Adrenal gland (tissue), 12 donors: Measurements from ENCODE around the gene NOC3L. TPM values are rescaled to one million over a fixed set of nuclear protein-coding genes. Genes with fewer than 3 reads are reported as not detected.
"Not testable (repeated sequence)": the region's sequence is repeated elsewhere in the genome, so short reads cannot be mapped to it uniquely, and the experiment has no call there.

Experiments used
- DNase-seq, 7 donors: peaks; one replicate each; pipeline ENCODE4 v3.0.0-alpha.2; 2019 to 2020
- H3K27ac ChIP-seq, 5 donors: fragments of 200-600 bp; sonication (generic) in 4 of 5; 1 replicate in 3 of 5; 2 replicates in 2 of 5; pipeline versions ENCODE4 v1.5.1 to v1.8.0; 2016 to 2020; ENCODE audit warnings: mild to moderate bottlenecking in 1 of 5
- H3K27me3 ChIP-seq: fragments of 200-600 bp; 2 replicates; pipeline ENCODE4 v1.8.0; 2021
- H3K36me3 ChIP-seq, 2 donors: fragments of 200-600 bp; replicated peaks in 1 of 2; 1 replicate in 1 of 2; 2 replicates in 1 of 2; pipeline versions ENCODE4 v1.5.1 to v1.8.0; 2018 to 2022
- H3K4me1 ChIP-seq, 2 donors: fragments of 200-600 bp; replicated peaks in 1 of 2; 1 replicate in 1 of 2; 2 replicates in 1 of 2; pipeline versions ENCODE4 v1.5.1 to v1.8.0; 2018 to 2021
- H3K4me3 ChIP-seq, 4 donors: fragments of 200-600 bp; sonication (generic) in 3 of 4; one replicate each; pipeline ENCODE4 v1.5.1; 2016 to 2018
- H3K9me3 ChIP-seq, 3 donors: fragments of 200-600 bp; sonication (generic) in 1 of 3; replicated peaks in 1 of 3; 1 replicate in 2 of 3; 2 replicates in 1 of 3; pipeline versions ENCODE4 v1.5.1 to v1.8.0; 2016 to 2021
- POLR2A ChIP-seq, 2 donors: fragments of 450-650 bp; IDR thresholded peaks; one replicate each; pipeline ENCODE4 v1.6.1; 2017; ENCODE audit warnings: antibody characterized with exemption in 2 of 2, mild to moderate bottlenecking in 2 of 2, moderate library complexity in 1 of 2
- WGBS, 4 donors: extraction: QIAGEN DNeasy Blood & Tissue Kit in 2 of 4; methylation state at CpG; one replicate each; pipeline versions ENCODE4 v1.1.5 to v1.1.7; 2013 to 2017; 5-methylcytosine and 5-hydroxymethylcytosine counted together
- intact Hi-C, 2 donors: fragments of 100-400 bp; cut with DNase I; formaldehyde crosslinking; loops; one replicate each; pipeline versions ENCODE4 v1.14.1 to v1.15.0; 2022 to 2023
- polyA plus RNA-seq, 3 donors: library from polyadenylated mRNA; stranded (reverse); fragments of 200-250 nt in 2 of 3; fragments of 350-450 nt in 1 of 3; fragmentation: Illumina TruSeq in 1 of 3; extraction: RNeasy Lipid Tissue Mini Kit (QIAGEN cat#74804) in 1 of 3; gene quantifications; one replicate each; pipeline ENCODE4 v1.2.3, GENCODE V29; 2013 to 2014
- total RNA-seq, 9 donors: library from RNA; depleted of rRNA in 4 of 9; stranded (reverse); fragments of >200 nt in 4 of 9; fragments of 120-200 nt in 1 of 9; fragmentation: NEBNext Ultra II Directional in 1 of 9; extraction: Animal tissue kit (Norgen Biotek cat#: 25700) in 1 of 9; gene quantifications; one replicate each; pipeline versions ENCODE4 v1.1.0 to v1.2.4, GENCODE V29; 2013 to 2023
- TF ChIP-seq, protein P1 (sequence below), 6 experiments: fragments of 450-650 bp in 4 of 6; fragments of 200-600 bp in 2 of 6; sonication (generic) in 1 of 6; IDR thresholded peaks; 1 replicate in 5 of 6; 2 replicates in 1 of 6; pipeline versions ENCODE4 v1.5.1 to v1.8.0; 2016 to 2021; ENCODE audit warnings: antibody characterized with exemption in 6 of 6, mild to moderate bottlenecking in 2 of 6, moderate library complexity in 1 of 6
- donor health status: healthy with polysubstance abuse.
- donor health status: Bipolar disorder and iron deficiency.
- donor health status: DM: yes; HTN: yes; CAD: no.
- donor health status: DM: no; HTN: no; CAD: no.
- donor health status: DM: no; HTN: no; CAD: no.
- donor health status: DM: yes; HTN: yes; CAD: no.

Gene NOC3L
- total and polyA plus RNA-seq, 12 donors: 6.2 to 30.2 (median 18.8) TPM

DNA sequence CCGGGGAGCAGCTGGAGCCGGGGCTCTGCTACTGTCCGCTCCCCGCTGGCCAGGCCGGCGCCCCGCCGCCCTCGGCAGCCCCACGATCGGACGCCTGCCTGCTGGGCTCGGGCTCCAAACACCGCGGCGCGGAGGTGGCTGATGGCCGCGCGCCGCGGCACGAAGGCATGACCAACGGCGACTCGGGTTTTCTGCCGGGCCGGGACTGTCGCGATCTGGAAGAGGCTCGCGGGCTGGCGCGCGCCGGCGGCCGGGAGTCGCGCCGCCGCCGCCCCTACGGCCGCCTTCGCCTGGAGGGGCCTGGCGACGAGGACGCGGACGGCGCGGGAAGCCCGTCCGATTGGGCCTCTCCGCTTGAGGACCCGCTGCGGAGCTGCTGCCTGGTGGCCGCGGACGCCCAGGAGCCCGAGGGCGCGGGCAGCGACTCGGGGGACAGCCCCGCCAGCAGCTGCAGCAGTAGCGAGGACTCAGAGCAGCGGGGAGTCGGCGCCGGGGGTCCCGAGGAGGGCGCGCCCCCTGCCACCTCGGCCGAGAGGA is 40.2 kb upstream of the NOC3L start:
- intact Hi-C loops: no loop called here
- DNase-seq: peak; percentile 29 to 56 (median 36)

DNA sequence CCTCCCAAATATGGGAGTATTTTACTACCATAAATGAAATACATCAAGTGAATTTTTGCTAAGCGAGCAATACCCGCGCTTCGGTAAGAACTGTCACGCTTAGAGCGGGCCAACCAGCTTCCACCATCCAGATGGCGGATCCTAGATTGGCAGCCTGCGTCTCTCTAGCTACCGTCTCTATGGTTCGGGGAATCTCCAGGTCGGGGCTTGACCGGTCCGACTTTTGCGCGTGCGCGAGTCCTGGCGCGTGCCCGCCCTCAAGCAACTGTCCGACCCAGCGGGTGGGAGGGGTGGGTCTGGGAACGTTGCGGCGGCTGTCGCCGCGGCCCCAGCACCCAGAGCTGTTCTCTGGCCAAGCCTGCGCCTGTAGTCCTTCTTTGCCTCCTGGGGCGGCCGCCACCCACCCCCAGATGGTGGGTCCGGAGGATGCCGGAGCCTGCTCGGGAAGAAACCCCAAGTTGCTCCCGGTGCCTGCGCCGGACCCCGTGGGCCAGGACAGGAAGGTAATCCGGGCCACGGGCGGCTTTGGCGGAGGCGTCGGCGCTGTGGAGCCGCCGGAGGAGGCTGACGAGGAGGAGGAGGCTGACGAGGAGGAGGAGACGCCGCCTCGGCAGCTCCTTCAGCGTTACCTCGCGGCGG is 39.6 kb upstream of the NOC3L start, which contains the start of gene TBC1D12:
Gene TBC1D12 (plus strand): TSS at position 338 of the 639 bp plus-strand sequence. CDS start 73 bp downstream, at position 411.
- 0% methylated on average over 31 to 56 of the region's 56 CpGs for WGBS, 4 donors
- TF ChIP-seq, protein P1, sequence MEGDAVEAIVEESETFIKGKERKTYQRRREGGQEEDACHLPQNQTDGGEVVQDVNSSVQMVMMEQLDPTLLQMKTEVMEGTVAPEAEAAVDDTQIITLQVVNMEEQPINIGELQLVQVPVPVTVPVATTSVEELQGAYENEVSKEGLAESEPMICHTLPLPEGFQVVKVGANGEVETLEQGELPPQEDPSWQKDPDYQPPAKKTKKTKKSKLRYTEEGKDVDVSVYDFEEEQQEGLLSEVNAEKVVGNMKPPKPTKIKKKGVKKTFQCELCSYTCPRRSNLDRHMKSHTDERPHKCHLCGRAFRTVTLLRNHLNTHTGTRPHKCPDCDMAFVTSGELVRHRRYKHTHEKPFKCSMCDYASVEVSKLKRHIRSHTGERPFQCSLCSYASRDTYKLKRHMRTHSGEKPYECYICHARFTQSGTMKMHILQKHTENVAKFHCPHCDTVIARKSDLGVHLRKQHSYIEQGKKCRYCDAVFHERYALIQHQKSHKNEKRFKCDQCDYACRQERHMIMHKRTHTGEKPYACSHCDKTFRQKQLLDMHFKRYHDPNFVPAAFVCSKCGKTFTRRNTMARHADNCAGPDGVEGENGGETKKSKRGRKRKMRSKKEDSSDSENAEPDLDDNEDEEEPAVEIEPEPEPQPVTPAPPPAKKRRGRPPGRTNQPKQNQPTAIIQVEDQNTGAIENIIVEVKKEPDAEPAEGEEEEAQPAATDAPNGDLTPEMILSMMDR (IDR thresholded peaks at IDR 0.05): no peak
- TF ChIP-seq POLR2A (IDR thresholded peaks at IDR 0.05): peak; percentile 50 to 77
- H3K4me1 ChIP-seq: peaks cover 0 to 31% of the 10 kb centered on the region in 2 donors
- no peaks in the 10 kb centered on the region for H3K27me3 ChIP-seq
- H3K36me3 ChIP-seq: no peaks in the 10 kb centered on the region
- H3K27ac ChIP-seq: peak within 1 kb of the TSS; percentile 76 to 97 (median 92)
- H3K9me3 ChIP-seq: no peaks in the 10 kb centered on the region
- intact Hi-C loops: no loop called here
- peak; percentile 95 to 98 (median 96) for DNase-seq
- peak within 1 kb of the TSS; percentile 13 to 99 (median 62) for H3K4me3 ChIP-seq

More for the DNA sequence above, 40.2 kb upstream of the NOC3L start:
- Histone ChIP-seq H3K9me3 (no peaks in the 10 kb centered on the region), H3K27me3 (no peaks in the 10 kb centered on the region), H3K4me1 (peaks cover 5 to 36% of the 10 kb centered on the region in 2 donors), H3K4me3 (peak overlapping the region; percentile 13 to 99 (median 58)), H3K27ac (peak overlapping the region; percentile 76 to 97 (median 92)), H3K36me3 (no peaks in the 10 kb centered on the region)
- TF ChIP-seq POLR2A (IDR thresholded peaks at IDR 0.05): no peak
- TF ChIP-seq, protein P1 (IDR thresholded peaks at IDR 0.05): no peak
- 0% methylated on average over 10 to 77 of the region's 77 CpGs; no CpG with 5 or more reads in 1 of the 4 donors for WGBS, 4 donors

DNA sequence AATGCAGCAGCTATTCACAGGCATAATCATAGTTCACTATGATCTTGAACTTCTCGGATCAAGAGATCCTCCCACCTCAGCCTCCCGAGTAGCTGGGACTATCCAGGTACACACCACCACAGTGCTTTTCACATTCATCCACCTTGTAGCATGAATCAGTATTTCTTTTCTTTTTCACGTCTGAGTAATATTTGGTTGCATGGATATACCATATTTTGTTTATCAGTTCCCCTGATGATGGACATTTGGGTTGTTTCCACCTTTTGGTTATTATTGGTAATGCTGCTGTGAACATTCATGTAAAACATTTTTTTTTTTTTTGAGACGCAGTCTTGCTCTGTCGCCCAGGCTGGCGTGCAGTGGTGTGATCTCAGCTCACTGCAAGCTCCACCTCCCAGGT is 36.0 kb upstream of the NOC3L start:
- Histone ChIP-seq H3K4me1 (no peaks in the 10 kb centered on the region), H3K27ac (no peak overlapping the region), H3K36me3 (no peaks in the 10 kb centered on the region), H3K4me3 (no peak overlapping the region), H3K27me3 (peaks cover 4% of the 10 kb centered on the region), H3K9me3 (no peaks in the 10 kb centered on the region)
- no peak for TF ChIP-seq POLR2A (IDR thresholded peaks at IDR 0.05)
- TF ChIP-seq, protein P1 (IDR thresholded peaks at IDR 0.05): no peak
- intact Hi-C loops: no loop called here
- no peak for DNase-seq
- WGBS, 4 donors: 81 to 91% (median 87%) methylated on average over 6 of the region's 6 CpGs

DNA sequence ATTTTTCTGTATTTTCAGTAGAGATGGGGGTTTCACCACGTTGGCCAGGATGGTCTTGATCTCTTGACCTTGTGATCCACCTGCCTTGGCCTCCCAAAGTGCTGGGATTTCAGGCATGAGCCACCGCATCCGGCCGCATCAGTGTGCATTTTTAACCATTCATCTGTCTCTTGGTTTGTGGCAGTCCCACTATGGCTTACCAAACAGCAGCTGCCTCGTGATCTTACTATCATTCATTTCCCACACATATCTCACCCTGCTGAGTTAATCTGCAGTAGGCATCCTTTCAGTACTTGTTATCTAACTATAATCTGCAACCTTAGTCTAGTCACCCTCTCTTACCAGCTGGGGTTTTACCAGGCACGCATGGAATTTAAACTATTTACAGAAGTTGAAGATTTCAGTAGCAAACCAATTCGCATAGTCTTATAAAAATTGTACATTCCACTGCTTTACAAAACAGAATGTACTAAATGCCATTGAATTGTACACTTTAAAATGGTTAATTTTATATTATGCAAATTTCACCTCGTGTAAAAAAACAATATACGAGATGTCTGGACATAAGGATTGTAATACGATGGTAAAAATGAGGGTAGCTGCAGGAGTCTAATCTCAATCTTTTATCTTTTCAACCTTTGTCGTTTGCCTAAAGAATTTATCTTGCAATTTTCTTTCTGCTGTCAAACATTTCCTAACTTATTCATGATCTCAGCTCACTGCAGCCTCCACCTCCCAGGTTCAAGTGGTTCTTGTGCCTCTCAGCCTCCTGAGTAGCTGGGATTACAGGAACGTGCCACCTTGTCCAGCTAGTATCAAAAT is 35.0 kb upstream of the NOC3L start:
- intact Hi-C loops: no loop called here
- 62 to 70% (median 64%) methylated on average over 12 of the region's 12 CpGs for WGBS, 4 donors
- H3K27ac ChIP-seq: no peak overlapping the region

DNA sequence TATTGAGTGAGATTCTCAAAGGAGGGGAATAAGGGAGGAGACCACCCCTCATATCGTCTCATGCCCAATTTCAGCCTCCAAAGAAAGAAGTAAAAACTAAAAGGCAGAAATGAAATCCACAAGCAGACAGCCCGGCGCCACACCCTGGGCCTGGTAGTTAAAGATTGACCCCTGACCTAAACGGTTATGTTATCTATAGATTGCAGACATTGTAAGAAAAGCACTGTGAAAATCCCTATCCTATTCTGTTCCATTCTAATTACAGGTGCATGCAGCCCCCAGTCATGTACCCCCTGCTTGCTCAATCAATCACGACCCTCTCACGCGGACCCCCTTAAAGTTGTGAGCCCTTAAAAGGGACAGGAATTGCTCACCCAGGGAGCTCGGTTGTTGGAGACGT is 29.4 kb upstream of the NOC3L start:
- H3K4me1 ChIP-seq, H3K9me3 ChIP-seq, H3K27ac ChIP-seq, intact Hi-C loops, H3K36me3 ChIP-seq, DNase-seq, H3K27me3 ChIP-seq, H3K4me3 ChIP-seq: not testable (repeated sequence)
- 80 to 88% (median 82%) methylated on average over 9 of the region's 9 CpGs for WGBS, 4 donors

More for the DNA sequence above, 35.0 kb upstream of the NOC3L start:
- Histone ChIP-seq H3K27me3 (peaks cover 4% of the 10 kb centered on the region), H3K4me3 (no peak overlapping the region), H3K4me1 (no peaks in the 10 kb centered on the region), H3K9me3 (no peaks in the 10 kb centered on the region), H3K36me3 (no peaks in the 10 kb centered on the region)
- DNase-seq: no peak
- TF ChIP-seq POLR2A (IDR thresholded peaks at IDR 0.05): no peak
- TF ChIP-seq, protein P1 (IDR thresholded peaks at IDR 0.05): no peak

DNA sequence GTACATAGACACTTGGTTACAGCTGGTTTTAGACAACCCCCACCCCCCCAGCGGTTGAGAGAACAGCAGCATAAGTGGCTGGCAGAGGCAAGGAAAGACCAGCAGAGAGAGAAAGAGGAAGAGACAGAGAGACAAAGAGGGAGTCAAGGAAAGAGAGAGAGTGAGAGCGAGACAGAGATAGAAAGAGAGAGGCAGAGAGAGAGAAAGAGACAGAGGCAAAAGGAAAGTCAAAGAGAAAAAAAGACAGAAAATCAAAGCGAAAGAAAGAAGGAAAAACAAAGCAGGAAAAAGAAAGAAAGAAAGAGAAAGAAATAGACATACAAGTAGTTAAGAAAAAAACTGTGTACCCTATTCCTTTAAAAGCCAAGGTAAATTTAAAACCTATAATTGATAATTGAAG is 23.0 kb upstream of the NOC3L start:
- H3K27ac ChIP-seq, DNase-seq, H3K36me3 ChIP-seq, H3K9me3 ChIP-seq, H3K27me3 ChIP-seq, H3K4me3 ChIP-seq, H3K4me1 ChIP-seq, intact Hi-C loops: not testable (repeated sequence)
- 85 to 94% (median 90%) methylated on average over 3 of the region's 3 CpGs for WGBS, 4 donors
